ACC112 (cell line): ENCODE data around the gene FXYD7.
"Not testable (repeated sequence)": the region's sequence is repeated elsewhere in the genome, so short reads cannot be mapped to it uniquely, and the experiment has no call there.

Experiments
- H2AFZ ChIP-seq: fragments of 200-600 bp; sonication (generic); one replicate; pipeline ENCODE4 v1.6.0; 2017; ENCODE audit warnings: antibody characterized with exemption, low read length; ENCODE audit not compliant: unreplicated experiment
- H3K27ac ChIP-seq: fragments of 200-600 bp; sonication (generic); 2 replicates; pipeline ENCODE4 v1.5.1; 2014; ENCODE audit warnings: low read depth, mild to moderate bottlenecking, antibody characterized with exemption, low read length, moderate library complexity
- H3K27me3 ChIP-seq: fragments of 200-600 bp; sonication (generic); 2 replicates; pipeline ENCODE4 v1.6.1; 2014; ENCODE audit warnings: mild to moderate bottlenecking, antibody characterized with exemption, low read length, moderate library complexity, mixed read lengths; ENCODE audit not compliant: insufficient read depth
- H3K36me3 ChIP-seq: fragments of 200-600 bp; sonication (generic); 2 replicates; pipeline ENCODE4 v1.6.1; 2016; ENCODE audit warnings: mild to moderate bottlenecking, antibody characterized with exemption, low read length, moderate library complexity, mixed read lengths; ENCODE audit not compliant: insufficient read depth
- H3K4me1 ChIP-seq: fragments of 200-600 bp; sonication (generic); one replicate; pipeline ENCODE4 v1.6.1; 2016; ENCODE audit warnings: low read length, mixed read lengths; ENCODE audit not compliant: insufficient read depth, unreplicated experiment, control insufficient read depth
- H3K4me3 ChIP-seq: fragments of 200-600 bp; sonication (generic); 2 replicates; pipeline ENCODE4 v1.5.1; 2014; ENCODE audit warnings: mild to moderate bottlenecking, low read depth, low read length
- H3K79me2 ChIP-seq: fragments of 200-600 bp; sonication (generic); one replicate; pipeline ENCODE4 v1.6.0; 2016; ENCODE audit warnings: low read length; ENCODE audit not compliant: control insufficient read depth, unreplicated experiment, insufficient read depth

Gene FXYD7

GRCh38 chr19:35129724-35130274 is 13.3 kb upstream of the FXYD7 start:
- H2AFZ ChIP-seq, H3K27me3 ChIP-seq, H3K79me2 ChIP-seq, H3K4me1 ChIP-seq, H3K36me3 ChIP-seq, H3K27ac ChIP-seq, H3K4me3 ChIP-seq: not testable (repeated sequence)

DNA sequence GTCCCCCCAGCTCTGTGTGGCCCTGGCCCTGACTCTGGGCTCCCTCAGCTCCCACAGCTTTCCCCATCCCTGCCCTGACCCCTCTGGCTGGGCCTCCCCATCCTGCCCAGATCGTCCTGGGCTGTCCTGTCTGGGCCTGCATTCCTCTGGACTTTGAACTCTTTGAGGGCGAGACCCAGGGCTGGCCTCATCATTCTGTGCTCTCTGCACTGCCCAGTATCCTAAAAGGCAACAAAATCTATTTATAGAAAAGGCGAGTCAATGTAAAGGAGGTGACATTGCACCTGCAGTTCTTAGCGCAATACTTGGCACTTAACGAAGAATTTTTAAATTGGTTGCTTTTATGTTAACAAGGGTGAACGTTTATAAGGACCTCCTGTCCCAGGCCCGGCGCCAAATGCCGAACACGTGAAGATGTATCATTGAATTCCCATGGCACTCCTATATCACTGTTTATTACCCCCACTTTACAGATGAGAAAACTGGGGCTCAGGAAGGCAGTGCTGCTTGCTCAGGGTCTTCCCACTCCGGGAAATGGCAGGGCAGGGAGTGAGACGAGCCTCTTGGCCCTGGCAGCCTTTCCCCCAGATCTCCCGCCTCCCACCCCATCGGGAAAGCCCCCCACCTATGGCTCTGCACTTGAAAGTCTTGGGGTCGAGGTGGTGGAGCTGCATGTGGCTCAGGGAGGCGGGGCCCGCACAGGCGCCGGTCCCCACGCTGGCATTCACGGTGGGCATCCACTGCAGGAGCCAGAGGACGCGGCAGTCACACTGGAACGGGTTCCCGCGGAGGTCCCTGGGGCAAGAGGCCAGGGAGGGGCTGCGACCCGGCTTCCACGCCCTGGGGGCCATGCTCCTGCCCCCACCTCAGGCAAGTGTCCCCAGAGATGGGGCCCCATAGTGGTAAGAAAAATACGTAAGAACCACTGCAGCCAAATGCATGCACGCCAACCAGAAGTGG is 12.0 kb upstream of the FXYD7 start:
- H3K27me3 ChIP-seq = no peaks in the 10 kb centered on the region
- no peak overlapping the region for H2AFZ ChIP-seq
- H3K36me3 ChIP-seq = no peaks in the 10 kb centered on the region
- no peak overlapping the region for H3K27ac ChIP-seq
- no peaks in the 10 kb centered on the region for H3K79me2 ChIP-seq
- H3K4me1 ChIP-seq = no peaks in the 10 kb centered on the region
- H3K4me3 ChIP-seq = no peak overlapping the region

- Histone ChIP-seq H3K27me3 (no peaks in the 10 kb centered on the region), H3K79me2 (no peaks in the 10 kb centered on the region), H3K36me3 (no peaks in the 10 kb centered on the region), H3K27ac (no peak overlapping the region), H3K4me3 (no peak overlapping the region), H2AFZ (no peak overlapping the region), H3K4me1 (no peaks in the 10 kb centered on the region)
These were observed 10.8 kb upstream of the FXYD7 start for GRCh38 chr19:35132254-35132653.

- no peak overlapping the region for H2AFZ ChIP-seq
- H3K36me3 ChIP-seq = no peaks in the 10 kb centered on the region
- H3K27me3 ChIP-seq = no peaks in the 10 kb centered on the region
- no peak overlapping the region for H3K27ac ChIP-seq
- H3K4me1 ChIP-seq = no peaks in the 10 kb centered on the region
- no peak overlapping the region for H3K4me3 ChIP-seq
- no peaks in the 10 kb centered on the region for H3K79me2 ChIP-seq
These were observed 9.2 kb upstream of the FXYD7 start for GRCh38 chr19:35133826-35134225.

- H2AFZ ChIP-seq = no peak within 1 kb of the TSS
These were observed 8.3 kb upstream of the FXYD7 start, which contains the start of gene LGI4 for GRCh38 chr19:35134601-35135242. Gene LGI4 (minus strand): TSS chr19:35135059. CDS start chr19:35134680, 379 bp downstream.

GRCh38 chr19:35135389-35135909 is 7.6 kb upstream of the FXYD7 start:
- Histone ChIP-seq H3K36me3 (no peaks in the 10 kb centered on the region), H3K4me3 (no peak overlapping the region), H3K4me1 (no peaks in the 10 kb centered on the region), H3K27ac (no peak overlapping the region), H2AFZ (no peak overlapping the region), H3K27me3 (no peaks in the 10 kb centered on the region), H3K79me2 (no peaks in the 10 kb centered on the region)

More at GRCh38 chr19:35134601-35135242, 8.3 kb upstream of the FXYD7 start, which contains the start of gene LGI4:
- Histone ChIP-seq H3K27ac (no peak within 1 kb of the TSS), H3K27me3 (no peaks in the 10 kb centered on the region), H3K79me2 (no peaks in the 10 kb centered on the region), H3K4me1 (no peaks in the 10 kb centered on the region), H3K4me3 (no peak within 1 kb of the TSS), H3K36me3 (no peaks in the 10 kb centered on the region)

- Histone ChIP-seq H3K4me3 (no peak overlapping the region), H2AFZ (no peak overlapping the region), H3K27ac (no peak overlapping the region), H3K36me3 (no peaks in the 10 kb centered on the region), H3K27me3 (no peaks in the 10 kb centered on the region), H3K79me2 (no peaks in the 10 kb centered on the region), H3K4me1 (no peaks in the 10 kb centered on the region)
These were observed 6.8 kb upstream of the FXYD7 start for GRCh38 chr19:35136231-35136630.

GRCh38 chr19:35136977-35137702 is 5.9 kb upstream of the FXYD7 start:
- H3K4me3 ChIP-seq = no peak overlapping the region
- H3K36me3 ChIP-seq = no peaks in the 10 kb centered on the region
- no peaks in the 10 kb centered on the region for H3K27me3 ChIP-seq
- no peaks in the 10 kb centered on the region for H3K79me2 ChIP-seq
- H2AFZ ChIP-seq = no peak overlapping the region
- H3K27ac ChIP-seq = no peak overlapping the region
- H3K4me1 ChIP-seq = peaks cover 3% of the 10 kb centered on the region

- Histone ChIP-seq H3K27me3 (no peaks in the 10 kb centered on the region), H3K79me2 (no peaks in the 10 kb centered on the region), H3K4me3 (no peak within 1 kb of the TSS), H2AFZ (no peak within 1 kb of the TSS), H3K4me1 (peaks cover 3% of the 10 kb centered on the region), H3K27ac (no peak within 1 kb of the TSS), H3K36me3 (no peaks in the 10 kb centered on the region)
These were observed 4.7 kb upstream of the FXYD7 start, which contains the start of gene FXYD1 for GRCh38 chr19:35138305-35138892. Gene FXYD1 (plus strand): TSS chr19:35138824. CDS start chr19:35140080, 1,256 bp downstream.
